Measurements from ENCODE around the gene ARHGAP31.
"Not testable (repeated sequence)": the region's sequence is repeated elsewhere in the genome, so short reads cannot be mapped to it uniquely, and the experiment has no call there.

ARHGAP31 gene

GRCh38 chr3:119322021-119322834, 28.0 kb downstream of the ARHGAP31 start:
- DNase-seq: no peak

- DNase-seq: peak; percentile 24
These were observed 28.9 kb downstream of the ARHGAP31 start for GRCh38 chr3:119322835-119323722.

- DNase-seq: no peak
These were observed 29.5 kb downstream of the ARHGAP31 start for GRCh38 chr3:119323723-119324085.

GRCh38 chr3:119324899-119325298, 30.7 kb downstream of the ARHGAP31 start:
- no peak for DNase-seq

GRCh38 chr3:119326976-119327375, 32.8 kb downstream of the ARHGAP31 start:
- no peak for DNase-seq

GRCh38 chr3:119329551-119329950, 35.4 kb downstream of the ARHGAP31 start:
- no peak for DNase-seq

- no peak for DNase-seq
These were observed 36.0 kb downstream of the ARHGAP31 start for GRCh38 chr3:119330181-119330580.

GRCh38 chr3:119330858-119331257, 36.7 kb downstream of the ARHGAP31 start:
- DNase-seq: no peak

- DNase-seq: no peak
These were observed 37.5 kb downstream of the ARHGAP31 start for GRCh38 chr3:119331661-119332060.

GRCh38 chr3:119333773-119334509, 39.8 kb downstream of the ARHGAP31 start:
- no peak for DNase-seq

- no peak for DNase-seq
These were observed 42.6 kb downstream of the ARHGAP31 start for GRCh38 chr3:119336823-119337222.

- DNase-seq: not testable (repeated sequence)
These were observed 43.2 kb downstream of the ARHGAP31 start for GRCh38 chr3:119337407-119337806.

GRCh38 chr3:119338754-119339153, 44.6 kb downstream of the ARHGAP31 start:
- DNase-seq: no peak

- DNase-seq: no peak
These were observed 45.8 kb downstream of the ARHGAP31 start for GRCh38 chr3:119340014-119340413.

GRCh38 chr3:119340446-119340845, 46.3 kb downstream of the ARHGAP31 start:
- DNase-seq: no peak

GRCh38 chr3:119342176-119342575, 48.0 kb downstream of the ARHGAP31 start:
- DNase-seq: no peak

- no peak for DNase-seq
These were observed 49.5 kb downstream of the ARHGAP31 start for GRCh38 chr3:119343719-119344118.

- DNase-seq: no peak
These were observed 51.9 kb downstream of the ARHGAP31 start for GRCh38 chr3:119346076-119346496.

- no peak for DNase-seq
These were observed 52.9 kb downstream of the ARHGAP31 start for GRCh38 chr3:119347036-119347435.

- DNase-seq: no peak
These were observed 55.3 kb downstream of the ARHGAP31 start for GRCh38 chr3:119349354-119350041.

GRCh38 chr3:119350114-119350513, 55.9 kb downstream of the ARHGAP31 start:
- no peak for DNase-seq

GRCh38 chr3:119351581-119351980, 57.4 kb downstream of the ARHGAP31 start:
- DNase-seq: no peak
